Activated CD8-positive, alpha-beta memory T cell treated with anti-CD3 and anti-CD28 coated beads for 48 hours (primary cell): ENCODE measurements around the gene RAD51.
"Not testable (repeated sequence)": the region's sequence is repeated elsewhere in the genome, so short reads cannot be mapped to it uniquely, and the experiment has no call there.

Source experiments
- DNase-seq, 3 experiments: peaks; one replicate each; pipeline ENCODE4 v3.0.0-alpha.2; 2020; ENCODE audit warnings: low read depth in 2 of 3, low spot score in 2 of 3

The RAD51 gene

DNA sequence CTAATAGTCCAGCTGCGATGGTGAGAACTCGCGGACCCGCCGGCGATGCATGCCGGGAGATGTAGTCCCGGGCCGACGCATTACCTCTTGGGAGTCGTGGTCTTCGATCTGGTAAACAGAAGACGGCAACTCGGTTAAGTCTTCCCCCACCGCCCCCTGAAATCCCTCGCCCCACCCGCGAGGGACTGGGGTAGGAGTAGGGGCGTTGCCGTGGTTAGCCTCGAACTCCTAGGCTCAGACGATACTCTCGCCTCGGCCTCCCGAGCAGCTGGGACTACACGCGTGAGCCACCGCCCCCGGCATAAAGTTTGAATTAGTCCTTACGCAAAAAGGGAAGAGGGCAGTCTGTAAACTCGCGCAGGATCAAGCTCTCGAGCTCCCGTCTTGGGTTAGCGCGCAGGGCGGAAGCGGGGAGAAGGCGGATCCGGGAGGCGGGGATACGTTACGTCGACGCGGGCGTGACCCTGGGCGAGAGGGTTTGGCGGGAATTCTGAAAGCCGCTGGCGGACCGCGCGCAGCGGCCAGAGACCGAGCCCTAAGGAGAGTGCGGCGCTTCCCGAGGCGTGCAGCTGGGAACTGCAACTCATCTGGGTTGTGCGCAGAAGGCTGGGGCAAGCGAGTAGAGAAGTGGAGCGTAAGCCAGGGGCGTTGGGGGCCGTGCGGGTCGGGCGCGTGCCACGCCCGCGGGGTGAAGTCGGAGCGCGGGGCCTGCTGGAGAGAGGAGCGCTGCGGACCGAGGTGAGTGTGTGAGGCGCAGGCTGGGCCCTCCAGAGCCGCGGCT lies at the start of gene RAD51:
TSS of gene RAD51 (plus strand) at position 487 of the 781 bp plus-strand sequence. CDS start 3,585 bp downstream, outside the sequence.
- DNase-seq = peak; percentile 79 to 90 (median 85)

DNA sequence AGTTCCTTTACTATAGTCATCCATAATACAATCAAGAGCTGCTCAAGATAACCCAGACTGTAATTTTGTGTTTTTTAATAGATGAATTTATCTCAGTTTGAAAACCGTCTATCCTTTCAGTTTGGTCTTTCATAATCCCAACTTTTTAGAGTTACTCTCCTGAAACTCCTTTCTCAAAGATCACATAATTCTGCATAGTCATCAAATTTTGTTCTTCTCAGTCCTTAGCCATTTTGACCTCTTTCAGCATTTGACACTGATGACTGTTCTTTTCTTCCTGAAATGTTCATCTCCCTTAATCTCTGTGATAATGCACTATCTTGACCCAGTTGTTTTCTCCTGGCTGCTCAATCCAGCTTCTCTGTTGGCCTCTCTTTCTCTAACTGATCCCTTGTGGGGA lies 47.5 kb upstream of the RAD51 start:
- no peak for DNase-seq

DNA sequence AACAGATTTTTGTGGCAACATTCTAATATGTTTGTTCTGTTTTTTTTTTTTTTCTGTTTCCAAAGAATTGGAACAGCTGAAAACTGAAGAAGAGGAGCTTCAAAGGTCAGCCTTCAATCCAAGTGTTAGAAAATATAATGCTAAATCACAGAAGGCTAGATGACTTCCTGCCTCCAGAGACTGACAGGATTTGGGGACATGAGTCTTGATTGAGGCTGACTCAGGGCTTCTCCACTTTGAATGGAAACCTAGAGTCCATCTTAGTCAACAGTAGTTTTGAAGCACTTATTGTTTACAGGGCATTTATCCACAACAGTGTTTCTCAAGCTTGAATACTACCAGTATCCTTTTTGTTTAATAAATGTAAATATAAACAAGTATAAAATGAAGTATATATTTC lies 44.5 kb upstream of the RAD51 start:
- DNase-seq = no peak

DNA sequence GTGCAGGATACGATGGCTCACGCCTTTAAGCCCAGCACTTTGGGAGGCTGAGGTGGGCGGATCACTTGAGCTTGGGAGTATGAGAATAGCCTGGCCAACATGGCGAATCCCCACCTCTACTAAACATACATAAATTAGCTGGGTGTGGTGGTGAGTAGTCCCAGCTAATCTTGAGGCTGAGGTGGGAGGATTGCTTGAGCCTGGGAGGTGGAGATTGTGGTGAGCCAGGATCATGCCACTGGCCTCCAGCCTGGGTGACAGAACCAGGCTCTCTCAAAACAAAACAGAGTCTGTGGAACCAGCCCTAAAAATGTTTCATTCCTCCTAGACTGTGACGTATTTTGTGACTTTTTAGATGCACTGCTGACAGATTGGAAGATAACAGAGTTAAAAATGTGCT lies 34.3 kb upstream of the RAD51 start:
- no peak for DNase-seq

DNA sequence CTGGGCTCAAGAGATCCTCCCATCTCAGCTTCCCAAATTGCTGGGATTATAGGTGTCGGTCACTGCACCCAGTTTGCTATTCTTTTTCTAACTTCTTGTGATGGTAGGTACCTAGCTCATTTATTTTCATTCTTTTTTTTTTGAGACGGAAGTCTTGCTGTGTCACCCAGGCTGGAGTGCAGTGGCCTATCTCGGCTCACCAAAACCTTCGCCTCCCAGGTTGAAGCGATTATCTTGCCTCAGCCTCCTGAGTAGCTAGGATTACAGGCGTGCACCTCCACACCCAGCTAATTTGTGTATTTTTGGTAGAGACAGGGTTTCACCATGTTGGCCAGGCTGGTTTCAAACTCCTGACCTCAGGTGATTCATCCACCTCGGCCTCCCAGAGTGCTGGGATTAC lies 30.1 kb upstream of the RAD51 start:
- DNase-seq = no peak

DNA sequence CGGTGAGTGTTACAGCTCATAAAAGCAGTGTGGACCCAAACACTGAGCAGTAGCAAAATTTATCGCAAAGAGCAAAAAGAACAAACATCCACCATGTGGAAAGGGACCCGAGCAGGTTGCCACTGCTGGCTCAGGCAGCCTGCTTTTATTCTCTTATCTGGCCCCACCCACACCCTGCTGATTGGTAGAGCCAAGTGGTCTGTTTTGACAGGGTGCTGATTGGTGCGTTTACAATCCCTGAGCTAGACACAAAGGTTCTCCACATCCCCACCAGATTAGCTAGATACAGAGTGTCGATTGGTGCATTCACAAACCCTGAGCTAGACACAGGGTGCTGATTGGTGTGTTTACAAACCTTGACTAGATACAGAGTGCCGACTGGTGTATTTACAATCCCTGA lies 18.7 kb upstream of the RAD51 start:
- not testable (repeated sequence) for DNase-seq

DNA sequence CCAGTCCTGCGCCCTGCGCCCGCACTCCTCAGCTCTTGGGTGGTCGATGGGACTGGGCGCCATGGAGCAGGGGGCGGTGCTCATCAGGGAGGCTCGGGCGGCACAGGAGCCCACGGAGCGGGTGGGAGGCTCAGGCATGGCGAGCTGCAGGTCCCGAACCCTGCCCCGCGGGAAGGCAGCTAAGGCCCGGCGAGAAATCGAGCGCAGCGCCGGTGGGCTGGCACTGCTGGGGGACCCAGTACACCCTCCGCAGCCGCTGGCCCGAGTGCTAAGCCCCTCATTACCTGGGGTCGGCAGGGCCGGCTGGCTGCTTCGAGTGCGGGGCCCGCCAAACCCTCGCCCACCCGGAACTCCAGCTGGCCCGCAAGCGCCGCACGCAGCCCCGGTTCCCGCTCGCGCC lies 18.1 kb upstream of the RAD51 start:
- DNase-seq = not testable (repeated sequence)

DNA sequence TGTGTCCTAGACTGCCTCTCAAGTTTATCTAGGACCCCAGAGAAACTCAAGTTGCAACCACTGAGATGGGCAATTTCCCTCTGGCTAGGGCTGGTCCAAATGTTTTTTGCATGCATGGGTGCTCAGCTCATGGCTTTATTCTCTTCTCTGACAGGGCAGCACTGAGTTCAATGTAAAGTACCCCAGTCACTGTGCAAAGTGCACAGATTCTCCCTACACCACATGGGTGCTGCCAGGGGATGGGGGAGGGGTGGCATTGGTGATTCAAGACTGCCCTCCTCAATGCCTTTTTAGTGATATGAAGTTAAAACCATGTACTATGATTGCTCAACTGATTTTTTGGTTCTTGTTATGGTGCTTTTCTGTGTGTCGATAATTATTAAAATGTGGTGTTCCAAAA lies 14.8 kb upstream of the RAD51 start:
- DNase-seq = no peak

DNA sequence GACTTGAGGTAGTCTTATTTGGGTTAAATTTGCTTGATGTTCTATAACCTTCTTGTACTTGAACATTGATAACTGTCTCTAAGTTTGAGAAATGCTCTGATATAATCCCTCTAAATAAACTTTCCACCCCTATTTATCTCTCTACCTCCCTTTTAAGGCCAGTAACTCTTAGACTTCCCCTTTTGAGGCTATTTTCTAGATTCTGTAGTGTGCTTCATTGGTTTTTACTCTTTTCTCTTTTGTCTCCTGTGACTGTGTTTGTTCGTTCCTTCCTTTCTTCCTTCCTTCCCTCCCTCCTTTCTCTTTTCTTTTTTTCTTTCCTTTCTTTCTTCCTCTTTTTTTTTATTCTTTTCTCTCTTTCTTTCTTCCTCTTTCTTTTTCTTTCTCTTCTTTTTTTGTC lies 14.0 kb upstream of the RAD51 start:
- DNase-seq = not testable (repeated sequence)

DNA sequence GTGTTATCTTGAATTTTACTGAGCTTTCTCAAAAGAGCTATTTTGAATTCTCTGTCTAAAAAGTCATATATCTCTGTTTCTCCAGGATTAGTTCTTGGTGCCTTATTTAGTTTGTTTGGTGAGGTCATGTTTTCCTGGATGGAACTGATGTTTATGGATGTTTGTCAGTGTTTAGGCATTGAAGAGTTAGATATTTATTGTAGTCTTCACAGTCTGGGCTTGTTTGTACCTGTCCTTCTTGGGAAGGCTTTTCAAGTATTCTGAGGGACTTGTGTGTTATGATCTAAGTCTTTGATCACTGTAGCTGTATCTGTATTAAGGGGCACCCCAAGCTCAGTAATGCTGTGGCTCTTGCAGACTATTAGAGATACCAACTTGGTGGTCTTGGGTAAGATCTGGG lies 10.6 kb upstream of the RAD51 start:
- DNase-seq = no peak

DNA sequence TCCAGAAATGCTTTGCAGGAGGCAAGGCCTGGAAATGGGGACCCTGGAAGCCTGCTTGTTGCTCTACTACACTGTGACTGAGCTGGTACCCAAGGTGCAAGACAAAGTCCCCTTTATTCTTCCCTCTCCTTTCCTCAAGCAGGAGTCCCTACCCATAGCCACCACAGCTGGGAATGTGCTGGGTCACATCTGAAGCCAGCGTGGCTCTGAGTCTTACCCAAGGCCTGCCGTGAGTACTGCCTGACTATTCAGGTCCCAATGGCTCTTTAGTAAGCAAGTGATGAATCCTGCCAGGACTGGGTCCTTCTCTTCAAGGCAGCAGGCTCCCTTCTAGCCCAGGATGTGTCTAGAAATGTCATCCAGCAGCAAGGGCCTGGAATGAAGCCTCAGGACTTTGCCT lies 9.6 kb upstream of the RAD51 start:
- DNase-seq = no peak

DNA sequence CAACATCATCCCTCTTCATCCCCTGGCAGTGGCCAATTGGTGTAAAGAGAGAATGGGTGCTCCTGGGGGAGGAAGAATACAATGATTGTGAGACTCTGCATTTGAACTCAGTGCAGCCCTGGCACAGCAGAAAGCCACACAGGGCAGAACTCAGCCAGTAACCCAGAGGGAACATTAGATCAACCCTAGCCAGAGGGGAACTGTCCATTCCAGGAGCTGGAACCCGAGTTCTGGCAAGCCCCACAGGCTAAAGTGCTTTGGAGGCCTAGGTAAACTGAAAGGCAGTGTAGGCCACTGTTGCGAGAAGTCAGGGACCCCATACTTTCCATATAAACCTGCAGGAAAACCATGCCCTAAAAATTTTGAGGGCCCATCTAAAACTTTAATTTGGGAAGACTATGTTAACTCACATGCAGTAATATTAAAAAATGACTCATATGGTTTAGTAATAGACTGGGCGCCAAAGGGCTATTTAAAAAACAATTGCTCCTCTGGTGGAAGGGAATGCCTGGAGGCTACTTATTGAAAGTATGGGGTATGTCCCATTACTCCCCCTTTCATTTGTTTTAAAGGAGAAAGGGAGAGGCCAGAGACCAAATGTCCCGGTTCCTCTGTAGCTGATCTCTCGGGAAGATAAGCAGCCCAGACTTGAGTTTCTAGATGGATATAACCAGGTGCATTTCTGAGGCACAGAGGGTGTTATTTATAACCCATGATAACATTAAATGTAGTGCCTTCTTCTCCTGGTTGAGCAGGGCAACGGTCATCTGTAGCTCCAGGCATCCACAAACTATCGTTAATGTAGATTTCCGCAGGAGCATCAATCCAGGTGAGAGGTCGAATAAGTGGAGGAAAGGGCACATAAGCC lies 5.8 kb upstream of the RAD51 start:
- no peak for DNase-seq

DNA sequence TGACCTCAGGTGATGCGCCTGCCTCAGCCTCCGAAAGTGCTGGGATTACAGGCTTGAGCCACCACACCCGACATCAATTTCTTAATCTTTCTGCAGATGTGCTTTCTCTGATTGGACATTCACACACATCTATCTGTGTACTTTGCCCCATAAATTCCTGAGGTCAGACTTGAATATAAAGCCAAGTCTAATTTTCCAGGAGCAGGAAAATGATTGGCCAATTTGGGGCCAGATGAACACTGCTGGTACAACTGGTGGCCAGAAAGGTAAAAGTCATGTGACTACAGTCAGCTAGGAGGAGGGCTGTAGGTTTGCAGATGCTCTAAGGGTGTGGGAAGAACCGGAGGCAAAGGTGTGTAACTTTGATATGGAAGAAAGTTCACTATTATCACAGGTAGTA lies 3.2 kb upstream of the RAD51 start:
- DNase-seq = no peak

DNA sequence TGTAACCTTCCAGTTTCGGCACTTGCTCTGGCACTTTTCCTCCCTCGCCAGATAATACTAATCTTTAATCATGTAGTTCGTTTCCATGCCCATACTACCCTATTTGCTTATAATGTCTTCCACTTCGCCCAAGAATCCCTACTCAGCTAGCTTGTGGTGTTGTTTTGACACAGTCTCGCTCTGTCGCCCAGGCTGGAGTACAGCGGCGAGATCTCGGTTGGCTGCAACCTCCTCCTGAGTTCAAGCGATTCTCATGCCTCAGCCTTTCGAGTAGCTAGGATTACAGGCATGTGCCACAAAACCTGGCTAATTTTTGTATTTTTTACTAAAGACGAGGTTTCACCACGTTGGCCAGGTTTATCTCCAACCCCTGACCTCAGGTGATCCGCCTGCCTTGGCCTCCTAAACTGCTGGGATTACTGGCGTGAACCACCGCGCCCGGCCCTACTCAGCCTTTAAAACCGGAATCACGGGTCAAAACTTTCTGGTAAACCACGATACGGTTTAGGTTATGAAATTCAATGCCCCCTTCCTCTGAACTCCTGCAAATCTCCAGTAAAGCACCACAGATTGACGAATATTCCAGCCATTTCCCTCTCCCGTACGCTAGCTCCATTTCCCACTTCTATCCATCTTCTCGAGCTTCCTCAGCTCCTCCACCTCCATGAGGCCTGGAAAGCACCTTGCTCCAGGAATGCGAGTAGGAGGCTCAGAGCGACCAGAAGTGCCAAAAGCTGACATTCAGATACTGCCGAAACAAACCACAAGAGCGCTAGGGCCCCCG lies 878 bp upstream of the RAD51 start:
- no peak for DNase-seq

DNA sequence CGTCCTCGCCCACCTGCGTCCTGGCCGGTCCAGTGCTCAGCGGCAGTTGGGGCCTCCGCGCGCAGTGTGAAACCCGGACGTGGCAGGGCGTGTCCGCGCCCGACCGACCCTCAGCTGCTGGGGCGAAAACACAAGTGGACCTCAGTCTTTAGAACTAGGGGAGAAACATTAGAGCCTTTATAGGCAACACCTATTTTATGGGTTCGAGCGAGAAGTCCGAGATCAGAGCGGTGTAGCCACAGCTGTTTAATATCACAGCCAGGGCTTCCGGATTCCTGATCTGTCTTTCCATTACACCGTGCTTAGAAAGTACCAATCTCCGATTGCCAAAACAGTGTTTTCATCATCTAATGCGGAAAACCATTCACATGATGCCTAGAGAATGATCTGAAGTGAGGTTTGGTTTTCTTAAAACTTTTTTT lies 506 bp downstream of the RAD51 start:
- peak in 1 of 3 experiments; percentile 24 for DNase-seq

DNA sequence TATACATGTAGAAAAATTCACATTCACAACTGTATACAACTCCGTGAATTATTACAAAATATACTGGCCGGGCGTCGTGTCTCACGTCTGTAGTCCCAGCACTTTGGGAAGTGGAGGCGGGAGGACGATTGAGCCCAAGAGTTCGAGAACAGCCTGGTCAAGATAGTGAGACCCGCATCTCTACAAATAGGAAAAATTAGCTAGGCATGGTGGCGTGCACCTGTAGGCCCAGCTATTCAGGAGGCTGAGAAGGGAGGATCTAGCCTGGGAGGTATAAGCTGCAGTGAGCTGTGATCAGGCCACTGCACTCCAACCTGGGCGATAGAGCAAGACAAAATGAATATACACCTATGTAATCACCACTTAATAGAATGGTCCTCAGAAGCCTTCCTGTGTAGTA lies 1.3 kb downstream of the RAD51 start:
- DNase-seq = no peak

DNA sequence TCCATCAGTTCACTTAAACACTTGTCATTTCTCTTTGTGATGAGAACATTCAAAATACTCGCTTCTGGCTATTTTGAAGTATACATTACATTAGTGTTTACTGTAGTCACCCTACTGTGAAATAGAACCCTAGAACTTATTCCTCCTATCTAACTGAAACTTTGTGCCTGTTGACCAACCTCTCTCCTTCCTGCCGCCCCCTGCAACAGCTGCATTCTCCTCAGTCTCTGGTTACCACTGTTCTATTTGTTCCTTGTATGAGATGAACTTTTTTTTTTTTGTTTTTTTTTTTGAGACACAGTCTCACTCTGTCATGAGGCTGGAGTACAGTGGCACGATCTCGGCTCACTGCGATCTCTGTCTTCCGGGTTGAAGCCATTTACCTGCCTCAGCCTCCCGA lies 2.9 kb downstream of the RAD51 start:
- DNase-seq = no peak

DNA sequence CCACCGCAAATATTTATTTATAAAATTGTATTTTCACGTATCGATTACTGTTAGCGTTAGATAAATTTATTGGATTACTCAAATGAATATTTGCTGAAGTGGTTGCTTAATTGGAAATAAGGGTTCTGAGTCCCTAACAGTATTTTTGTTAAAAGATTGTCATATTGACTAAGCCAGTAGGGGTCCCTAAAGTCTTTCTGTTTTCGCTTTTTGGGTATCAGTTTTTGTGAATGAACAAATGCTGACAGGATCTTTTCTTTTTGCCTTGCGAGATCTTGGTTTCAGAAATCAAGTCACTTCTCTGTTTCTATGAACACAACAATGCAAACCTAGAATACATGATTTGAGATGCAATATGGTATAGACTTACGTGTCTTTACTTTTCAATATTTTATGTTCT lies 7.1 kb downstream of the RAD51 start:
- DNase-seq = no peak

DNA sequence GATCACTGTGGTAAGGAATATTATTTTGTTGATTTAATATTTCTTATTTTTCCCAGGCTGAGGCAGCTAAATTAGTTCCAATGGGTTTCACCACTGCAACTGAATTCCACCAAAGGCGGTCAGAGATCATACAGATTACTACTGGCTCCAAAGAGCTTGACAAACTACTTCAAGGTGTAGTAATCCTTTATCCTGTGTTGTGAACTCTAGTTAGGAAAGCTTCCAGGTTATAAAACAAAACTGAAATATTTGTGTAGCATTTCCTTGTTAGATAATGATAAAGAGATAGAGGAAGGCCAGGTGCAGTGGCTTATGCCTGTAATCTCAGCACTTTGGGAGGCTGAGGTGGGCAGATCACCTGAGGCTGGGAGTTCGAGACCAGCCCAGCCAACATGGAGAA lies 11.1 kb downstream of the RAD51 start:
- no peak for DNase-seq

DNA sequence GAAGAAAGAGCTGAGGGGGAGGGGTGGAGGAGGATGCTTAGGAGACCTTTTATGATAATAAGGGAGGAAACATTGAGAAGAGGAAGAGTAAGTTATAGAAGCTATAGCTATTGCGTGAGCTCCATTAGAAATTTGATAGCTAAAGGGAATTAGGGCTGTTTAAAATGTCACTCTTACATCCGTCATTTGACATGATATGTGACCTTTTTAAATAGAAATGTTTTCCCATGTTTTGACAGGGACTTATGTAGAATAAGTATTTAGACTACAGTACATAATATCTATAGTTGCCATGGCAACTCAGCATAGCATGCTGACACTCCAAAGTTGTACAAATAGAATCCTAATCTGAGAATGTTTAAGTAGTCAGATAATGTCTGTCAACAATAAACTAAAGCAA lies 19.2 kb downstream of the RAD51 start:
- no peak for DNase-seq

DNA sequence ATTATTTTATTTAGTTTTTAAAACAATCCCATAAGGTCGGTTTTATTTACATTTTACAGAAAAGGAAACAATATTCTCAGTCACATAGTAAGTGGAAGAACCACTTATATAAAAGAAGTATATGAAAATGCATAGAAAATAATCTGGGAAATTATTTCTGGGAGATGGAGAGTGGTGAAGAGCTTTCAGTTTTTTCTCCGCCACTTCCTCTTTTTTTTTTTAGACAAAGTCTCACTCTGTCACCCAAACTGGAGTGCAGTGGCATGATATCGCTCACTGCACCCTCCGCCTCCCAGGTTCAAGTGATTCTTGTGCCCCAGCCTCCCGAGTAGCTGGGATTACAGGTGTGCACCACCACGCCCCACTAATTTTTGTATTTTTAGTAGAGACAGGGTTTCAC lies 21.2 kb downstream of the RAD51 start:
- no peak for DNase-seq

DNA sequence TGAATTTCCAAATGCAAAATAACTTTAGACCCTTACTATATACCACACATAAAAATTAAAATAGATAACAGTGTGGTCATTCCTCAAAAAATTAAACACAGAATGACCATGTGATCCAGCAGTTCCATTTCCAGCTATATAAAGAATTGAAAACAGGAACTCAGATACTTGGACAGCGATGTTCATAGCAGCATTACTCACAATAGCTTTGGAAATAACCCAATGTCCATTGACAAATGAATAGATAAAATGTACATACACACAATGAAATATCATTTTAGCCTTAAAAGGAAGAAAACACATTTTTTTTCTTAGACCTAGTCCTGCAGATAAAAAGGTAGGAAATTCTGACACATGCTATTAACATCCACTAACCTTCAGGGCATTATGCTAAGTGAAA lies 26.7 kb downstream of the RAD51 start:
- DNase-seq = no peak
